ENCODE results near the gene KCNQ2.

GRCh38 chr20:63457737-63458136 lies 14.7 kb downstream of the KCNQ2 start:
- no peak for TF ChIP-seq CTCF (IDR thresholded peaks at IDR 0.05; ENCODE audit: borderline replicate concordance, extremely low read depth, low read length, poor library complexity, severe bottlenecking)
- TF ChIP-seq EZH2 (IDR thresholded peaks at IDR 0.05; ENCODE audit: borderline replicate concordance, low read depth, low read length, severe bottlenecking), result no peak

Data from DND-41 (cell line).